K562 (cell line): ENCODE data around the gene RPS8. TPM values are rescaled to one million over a fixed set of nuclear protein-coding genes. Genes with fewer than 3 reads are reported as not detected.

ENCODE experiments used
- ATF1 ChIP-seq, 2 experiments: fragments of 450-650 bp in 1 of 2; IDR thresholded peaks; 2 replicates each; pipeline ENCODE4 v1.6.1; 2016; ENCODE audit warnings: missing compliant biosample characterization in 1 of 2, missing genetic modification characterization in 1 of 2
- CBFA2T3 ChIP-seq: fragments of 450-650 bp; IDR thresholded peaks from 2 replicates; pipeline ENCODE4 v1.6.1; 2017
- ELF2 ChIP-seq: fragments of 250-450 bp; sonication (Bioruptor Pico); IDR thresholded peaks from 2 replicates; pipeline ENCODE4 v1.5.0; 2021; ENCODE audit warnings: mild to moderate bottlenecking
- HNRNPH1 ChIP-seq: fragments of 200-400 bp; formaldehyde crosslinking; optimal IDR thresholded peaks from 2 replicates; pipeline ENCODE3; 2017; ENCODE audit warnings: low read depth, mild to moderate bottlenecking, low read length, moderate library complexity
- PTTG1 ChIP-seq: fragments of 450-650 bp; IDR thresholded peaks from 2 replicates; pipeline ENCODE4 v1.6.1; 2016; ENCODE audit warnings: low read depth, mild to moderate bottlenecking, missing genetic modification characterization, missing compliant biosample characterization
- RBM14 ChIP-seq: fragments of 200-400 bp; formaldehyde crosslinking; IDR thresholded peaks from 2 replicates; pipeline ENCODE4 v1.6.1; 2018; ENCODE audit warnings: low read depth, mild to moderate bottlenecking, low read length, moderate library complexity, borderline replicate concordance; ENCODE audit not compliant: insufficient read depth
- SMAD2 ChIP-seq: fragments of 150-350 bp; IDR thresholded peaks from 2 replicates; pipeline ENCODE4 v1.6.1; 2014; ENCODE audit warnings: low read depth, mild to moderate bottlenecking, low read length
- SP1 ChIP-seq: sonication (generic); formaldehyde crosslinking; IDR thresholded peaks from 2 replicates; pipeline ENCODE4 v1.8.1; 2022; ENCODE audit warnings: mild to moderate bottlenecking, missing genetic modification reagents
- ZFP91 ChIP-seq: sonication (generic); formaldehyde crosslinking; IDR thresholded peaks from 2 replicates; pipeline ENCODE4 v1.8.0; 2022; ENCODE audit warnings: mild to moderate bottlenecking, missing genetic modification reagents
- ZNF280B ChIP-seq: fragments of 250-450 bp; sonication (Bioruptor Pico); IDR thresholded peaks from 2 replicates; pipeline ENCODE4 v1.5.1; 2021; ENCODE audit warnings: mild to moderate bottlenecking
- ZNF347 ChIP-seq: fragments of 450-650 bp; formaldehyde crosslinking; IDR thresholded peaks from 2 replicates; pipeline ENCODE4 v1.4.0; 2020; ENCODE audit warnings: low read depth, mild to moderate bottlenecking, moderate library complexity
- ZNF77 ChIP-seq: fragments of 250-450 bp; sonication (Bioruptor Pico); IDR thresholded peaks from 2 replicates; pipeline ENCODE4 v1.5.0; 2020
- ZNF778 ChIP-seq: fragments of 450-650 bp; formaldehyde crosslinking; IDR thresholded peaks from 2 replicates; pipeline ENCODE4 v1.4.0; 2020; ENCODE audit warnings: mild to moderate bottlenecking, moderate library complexity
- ZZZ3 ChIP-seq: fragments of 450-650 bp; IDR thresholded peaks from 2 replicates; pipeline ENCODE4 v1.6.1; 2016; ENCODE audit warnings: antibody characterized with exemption, mild to moderate bottlenecking, moderate library complexity
- polyA plus RNA-seq, 8 experiments: library from polyadenylated mRNA; depleted of rRNA in 4 of 8; stranded (reverse) in 5 of 8; unstranded in 3 of 8; fragments of >200 nt; fragmentation: Nextera tagmentation in 2 of 8; fragmentation: Illumina TruSeq in 1 of 8; extraction: Ambion mirVana in 2 of 8; extraction: Trizol in 1 of 8; gene quantifications; 2 replicates each; pipeline versions ENCODE4 v1.2.1 to v1.2.3, GENCODE V29; 2011 to 2014; ENCODE audit warnings: inconsistent platforms in 1 of 8, missing spikeins in 1 of 8
- total RNA-seq, 7 experiments: library from RNA; depleted of rRNA in 6 of 7; stranded (reverse); fragments of >200 nt in 6 of 7; fragmentation: Illumina TruSeq in 2 of 7; extraction: Trizol in 2 of 7; gene quantifications; 2 replicates each; pipeline versions ENCODE4 v1.2.1 to v1.2.3, GENCODE V29; 2011 to 2021; ENCODE audit warnings: low replicate concordance in 1 of 7
- TF ChIP-seq, protein P1 (sequence below): fragments of 450-650 bp; formaldehyde crosslinking; IDR thresholded peaks from 2 replicates; pipeline ENCODE4 v1.4.0; 2020; ENCODE audit warnings: mild to moderate bottlenecking, moderate library complexity
- TF ChIP-seq, protein P2 (sequence below), 2 experiments: fragments of 150-350 bp in 1 of 2; IDR thresholded peaks; 2 replicates each; pipeline ENCODE4 v1.6.1; 2012 to 2016; ENCODE audit warnings: low read depth in 2 of 2, low read length in 2 of 2, mild to moderate bottlenecking in 1 of 2, moderate library complexity in 1 of 2
- TF ChIP-seq, protein P3 (sequence below): fragments of 250-450 bp; sonication (Bioruptor Pico); IDR thresholded peaks from 2 replicates; pipeline ENCODE4 v1.8.0; 2022; ENCODE audit warnings: moderate library complexity, mild to moderate bottlenecking, inconsistent platforms

Gene RPS8
- total and polyA plus RNA-seq, 9 of the 15 experiments (the other 6 are each of a cell fraction or from before 2014, with no cell fraction given): 2,431 to 4,168 (median 3,109) TPM

- TF ChIP-seq, protein P1, sequence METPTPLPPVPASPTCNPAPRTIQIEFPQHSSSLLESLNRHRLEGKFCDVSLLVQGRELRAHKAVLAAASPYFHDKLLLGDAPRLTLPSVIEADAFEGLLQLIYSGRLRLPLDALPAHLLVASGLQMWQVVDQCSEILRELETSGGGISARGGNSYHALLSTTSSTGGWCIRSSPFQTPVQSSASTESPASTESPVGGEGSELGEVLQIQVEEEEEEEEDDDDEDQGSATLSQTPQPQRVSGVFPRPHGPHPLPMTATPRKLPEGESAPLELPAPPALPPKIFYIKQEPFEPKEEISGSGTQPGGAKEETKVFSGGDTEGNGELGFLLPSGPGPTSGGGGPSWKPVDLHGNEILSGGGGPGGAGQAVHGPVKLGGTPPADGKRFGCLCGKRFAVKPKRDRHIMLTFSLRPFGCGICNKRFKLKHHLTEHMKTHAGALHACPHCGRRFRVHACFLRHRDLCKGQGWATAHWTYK (CRISPR knock-in tag): peak; percentile 58; the same call in 1 of the 2 replicates
- TF ChIP-seq CBFA2T3 (peak; percentile 46), SMAD2 (no peak), ZNF347 (CRISPR knock-in tag) (no peak), PTTG1 (no peak), ZFP91 (peak; percentile 50; the same call in 1 of the 2 replicates), ZNF77 (CRISPR knock-in tag) (no peak; the same call in 1 of the 2 replicates), ELF2 (CRISPR knock-in tag) (peak; percentile 46; the same call in 1 of the 2 replicates), ZNF778 (CRISPR knock-in tag) (no peak), RBM14 (peak; percentile 98; the same call in 1 of the 2 replicates), HNRNPH1 (no peak), SP1 (CRISPR knock-in tag) (peak; percentile 99), ZNF280B (no peak), ZZZ3 (peak; percentile 97), ATF1 (CRISPR knock-in tag; IDR thresholded peaks at IDR 0.05) (peak; percentile 98), ATF1 (tag; IDR thresholded peaks at IDR 0.05) (peak; percentile 100)
- TF ChIP-seq, protein P2, sequence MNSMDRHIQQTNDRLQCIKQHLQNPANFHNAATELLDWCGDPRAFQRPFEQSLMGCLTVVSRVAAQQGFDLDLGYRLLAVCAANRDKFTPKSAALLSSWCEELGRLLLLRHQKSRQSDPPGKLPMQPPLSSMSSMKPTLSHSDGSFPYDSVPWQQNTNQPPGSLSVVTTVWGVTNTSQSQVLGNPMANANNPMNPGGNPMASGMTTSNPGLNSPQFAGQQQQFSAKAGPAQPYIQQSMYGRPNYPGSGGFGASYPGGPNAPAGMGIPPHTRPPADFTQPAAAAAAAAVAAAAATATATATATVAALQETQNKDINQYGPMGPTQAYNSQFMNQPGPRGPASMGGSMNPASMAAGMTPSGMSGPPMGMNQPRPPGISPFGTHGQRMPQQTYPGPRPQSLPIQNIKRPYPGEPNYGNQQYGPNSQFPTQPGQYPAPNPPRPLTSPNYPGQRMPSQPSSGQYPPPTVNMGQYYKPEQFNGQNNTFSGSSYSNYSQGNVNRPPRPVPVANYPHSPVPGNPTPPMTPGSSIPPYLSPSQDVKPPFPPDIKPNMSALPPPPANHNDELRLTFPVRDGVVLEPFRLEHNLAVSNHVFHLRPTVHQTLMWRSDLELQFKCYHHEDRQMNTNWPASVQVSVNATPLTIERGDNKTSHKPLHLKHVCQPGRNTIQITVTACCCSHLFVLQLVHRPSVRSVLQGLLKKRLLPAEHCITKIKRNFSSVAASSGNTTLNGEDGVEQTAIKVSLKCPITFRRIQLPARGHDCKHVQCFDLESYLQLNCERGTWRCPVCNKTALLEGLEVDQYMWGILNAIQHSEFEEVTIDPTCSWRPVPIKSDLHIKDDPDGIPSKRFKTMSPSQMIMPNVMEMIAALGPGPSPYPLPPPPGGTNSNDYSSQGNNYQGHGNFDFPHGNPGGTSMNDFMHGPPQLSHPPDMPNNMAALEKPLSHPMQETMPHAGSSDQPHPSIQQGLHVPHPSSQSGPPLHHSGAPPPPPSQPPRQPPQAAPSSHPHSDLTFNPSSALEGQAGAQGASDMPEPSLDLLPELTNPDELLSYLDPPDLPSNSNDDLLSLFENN (IDR thresholded peaks at IDR 0.05; ENCODE audit: low read depth in 2 of 2, low read length in 2 of 2): peak in 1 of 2 experiments; percentile 71; a peak in 1 of 4 replicates
- TF ChIP-seq, protein P3, sequence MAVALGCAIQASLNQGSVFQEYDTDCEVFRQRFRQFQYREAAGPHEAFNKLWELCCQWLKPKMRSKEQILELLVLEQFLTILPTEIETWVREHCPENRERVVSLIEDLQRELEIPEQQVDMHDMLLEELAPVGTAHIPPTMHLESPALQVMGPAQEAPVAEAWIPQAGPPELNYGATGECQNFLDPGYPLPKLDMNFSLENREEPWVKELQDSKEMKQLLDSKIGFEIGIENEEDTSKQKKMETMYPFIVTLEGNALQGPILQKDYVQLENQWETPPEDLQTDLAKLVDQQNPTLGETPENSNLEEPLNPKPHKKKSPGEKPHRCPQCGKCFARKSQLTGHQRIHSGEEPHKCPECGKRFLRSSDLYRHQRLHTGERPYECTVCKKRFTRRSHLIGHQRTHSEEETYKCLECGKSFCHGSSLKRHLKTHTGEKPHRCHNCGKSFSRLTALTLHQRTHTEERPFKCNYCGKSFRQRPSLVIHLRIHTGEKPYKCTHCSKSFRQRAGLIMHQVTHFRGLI (CRISPR knock-in tag): no peak
Observed at GRCh38 chr1:44775078-44775929, at the start of gene RPS8 (continued).
